ENCODE data around the gene TTC28. TPM values are rescaled to one million over a fixed set of nuclear protein-coding genes. Genes with fewer than 3 reads are reported as not detected.
A peak's percentile ranks its signal among the peaks of the same experiment; 100 is the strongest.

The TTC28 gene
- total RNA-seq, 1 donor from 2014 or later = 23.2 TPM

GRCh38 chr22:28014211-28015045, 665.2 kb downstream of the TTC28 start:
- peak overlapping the region; percentile 5 for H2AFZ ChIP-seq (ENCODE audit: low read depth, low read length)
- no peaks in the 10 kb centered on the region for H3K79me2 ChIP-seq (ENCODE audit: insufficient read depth, low read length)
- Mint-ChIP-seq H3K36me3 (ENCODE audit: low read depth, unreplicated experiment) (peaks cover 4% of the 10 kb centered on the region), H3K27ac (ENCODE audit: unreplicated experiment) (no peak overlapping the region), H3K4me3 (ENCODE audit: unreplicated experiment) (no peak overlapping the region), H3K4me1 (ENCODE audit: low read depth, unreplicated experiment) (peaks cover 6% of the 10 kb centered on the region), H3K9me3 (ENCODE audit: unreplicated experiment) (no peaks in the 10 kb centered on the region), H3K27me3 (ENCODE audit: low read depth, unreplicated experiment) (peaks cover 7% of the 10 kb centered on the region)
- DNase-seq (ENCODE audit: low read depth) (no peak), FAIRE-seq (no peak)
- no peak overlapping the region for H3K4me3 ChIP-seq (ENCODE audit: insufficient read depth, low read depth, low read length)
- TF ChIP-seq EZH2 (IDR thresholded peaks at IDR 0.05; ENCODE audit: insufficient read depth, low read length) = no peak
- no peak for TF ChIP-seq CTCF (IDR thresholded peaks at IDR 0.05; ENCODE audit: insufficient read depth, low read depth, low read length)
- H3K4me1 ChIP-seq (ENCODE audit: insufficient read depth, low read length) = no peaks in the 10 kb centered on the region
- H4K20me1 ChIP-seq (ENCODE audit: insufficient read depth, low read length) = no peaks in the 10 kb centered on the region
- no peaks in the 10 kb centered on the region for H3K27me3 ChIP-seq (ENCODE audit: insufficient read depth, low read length)
- peak overlapping the region; percentile 26 for H3K4me2 ChIP-seq (ENCODE audit: low read length)
- H3K9ac ChIP-seq (ENCODE audit: low read length) = no peak overlapping the region
- no peaks in the 10 kb centered on the region for H3K9me3 ChIP-seq (ENCODE audit: insufficient read depth, low read depth, low read length)
- no peak overlapping the region for H3K27ac ChIP-seq (ENCODE audit: low read depth, low read length)
- H3K36me3 ChIP-seq (ENCODE audit: insufficient read depth, low read length) = no peaks in the 10 kb centered on the region

- no peak for DNase-seq (ENCODE audit: low read depth)
Observed at GRCh38 chr22:28013611-28014010, 666.0 kb downstream of the TTC28 start.

More at GRCh38 chr22:28013611-28014010, 666.0 kb downstream of the TTC28 start:
- Histone ChIP-seq H3K9ac (ENCODE audit: low read length) (no peak overlapping the region), H4K20me1 (ENCODE audit: insufficient read depth, low read length) (no peaks in the 10 kb centered on the region), H3K27ac (ENCODE audit: low read depth, low read length) (no peak overlapping the region), H3K27me3 (ENCODE audit: insufficient read depth, low read length) (no peaks in the 10 kb centered on the region), H3K4me2 (ENCODE audit: low read length) (no peak overlapping the region), H2AFZ (ENCODE audit: low read depth, low read length) (no peak overlapping the region), H3K4me1 (ENCODE audit: insufficient read depth, low read length) (peaks cover 7% of the 10 kb centered on the region), H3K79me2 (ENCODE audit: insufficient read depth, low read length) (no peaks in the 10 kb centered on the region), H3K4me3 (ENCODE audit: insufficient read depth, low read depth, low read length) (no peak overlapping the region), H3K9me3 (ENCODE audit: insufficient read depth, low read depth, low read length) (no peaks in the 10 kb centered on the region), H3K36me3 (ENCODE audit: insufficient read depth, low read length) (no peaks in the 10 kb centered on the region)
- Mint-ChIP-seq H3K27ac (ENCODE audit: unreplicated experiment) (no peak overlapping the region), H3K4me3 (ENCODE audit: unreplicated experiment) (no peak overlapping the region), H3K27me3 (ENCODE audit: low read depth, unreplicated experiment) (peaks cover 7% of the 10 kb centered on the region), H3K4me1 (ENCODE audit: low read depth, unreplicated experiment) (peaks cover 12% of the 10 kb centered on the region), H3K9me3 (ENCODE audit: unreplicated experiment) (no peaks in the 10 kb centered on the region), H3K36me3 (ENCODE audit: low read depth, unreplicated experiment) (peaks cover 4% of the 10 kb centered on the region)
- TF ChIP-seq CTCF (IDR thresholded peaks at IDR 0.05; ENCODE audit: insufficient read depth, low read depth, low read length) = no peak
- no peak for TF ChIP-seq EZH2 (IDR thresholded peaks at IDR 0.05; ENCODE audit: insufficient read depth, low read length)
- FAIRE-seq = no peak
